GM18519 (cell line): ENCODE data around the gene TMEM178A.
"Not testable (repeated sequence)": the region's sequence is repeated elsewhere in the genome, so short reads cannot be mapped to it uniquely, and the experiment has no call there.

ENCODE experiments used
- ATAC-seq: cut with Tn5 transposase; IDR thresholded peaks from one replicate; pipeline ENCODE4 v1.9.1; 2021; ENCODE audit warnings: mild to moderate bottlenecking, moderate library complexity; ENCODE audit not compliant: unreplicated experiment, low FRiP score

Gene TMEM178A

GRCh38 chr2:39665811-39666490 lies at the start of gene TMEM178A:
TSS of gene TMEM178A (plus strand) at chr2:39665917. CDS start at chr2:39665975, 58 bp downstream.
- ATAC-seq: no peak

- no peak for ATAC-seq
Measured at GRCh38 chr2:39618236-39618635, 47.5 kb upstream of the TMEM178A start.

- no peak for ATAC-seq
Measured at GRCh38 chr2:39618736-39619135, 47.0 kb upstream of the TMEM178A start.

GRCh38 chr2:39620067-39620466 lies 45.6 kb upstream of the TMEM178A start:
- ATAC-seq: no peak

- ATAC-seq: no peak
Measured at GRCh38 chr2:39621596-39621995, 44.1 kb upstream of the TMEM178A start.

- no peak for ATAC-seq
Measured at GRCh38 chr2:39622860-39623259, 42.9 kb upstream of the TMEM178A start.

- ATAC-seq: no peak
Measured at GRCh38 chr2:39623917-39624316, 41.8 kb upstream of the TMEM178A start.

- no peak for ATAC-seq
Measured at GRCh38 chr2:39625193-39625926, 40.4 kb upstream of the TMEM178A start.

GRCh38 chr2:39625927-39626270 lies 39.8 kb upstream of the TMEM178A start:
- ATAC-seq: no peak

- not testable (repeated sequence) for ATAC-seq
Measured at GRCh38 chr2:39628346-39628745, 37.4 kb upstream of the TMEM178A start.

- ATAC-seq: no peak
Measured at GRCh38 chr2:39629646-39630045, 36.1 kb upstream of the TMEM178A start.

- ATAC-seq: no peak
Measured at GRCh38 chr2:39631256-39631655, 34.5 kb upstream of the TMEM178A start.

- ATAC-seq: no peak
Measured at GRCh38 chr2:39631718-39632117, 34.0 kb upstream of the TMEM178A start.

- no peak for ATAC-seq
Measured at GRCh38 chr2:39632876-39633275, 32.8 kb upstream of the TMEM178A start.

- no peak for ATAC-seq
Measured at GRCh38 chr2:39636306-39636705, 29.4 kb upstream of the TMEM178A start.

- ATAC-seq: no peak
Measured at GRCh38 chr2:39638581-39638980, 27.1 kb upstream of the TMEM178A start.

GRCh38 chr2:39640107-39640506 lies 25.6 kb upstream of the TMEM178A start:
- ATAC-seq: no peak

GRCh38 chr2:39640681-39641080 lies 25.0 kb upstream of the TMEM178A start:
- ATAC-seq: no peak

GRCh38 chr2:39641635-39642034 lies 24.1 kb upstream of the TMEM178A start:
- no peak for ATAC-seq

GRCh38 chr2:39642051-39642718 lies 23.5 kb upstream of the TMEM178A start:
- no peak for ATAC-seq

GRCh38 chr2:39645826-39646225 lies 19.9 kb upstream of the TMEM178A start:
- no peak for ATAC-seq

GRCh38 chr2:39646267-39646666 lies 19.4 kb upstream of the TMEM178A start:
- no peak for ATAC-seq
